ENCODE measurements around the gene STAG3. TPM values are rescaled to one million over a fixed set of nuclear protein-coding genes. Genes with fewer than 3 reads are reported as not detected.

Gene STAG3
- total RNA-seq, 4 donors from 2014 or later = 0.49 to 2.5 TPM; not detected in 2

DNA sequence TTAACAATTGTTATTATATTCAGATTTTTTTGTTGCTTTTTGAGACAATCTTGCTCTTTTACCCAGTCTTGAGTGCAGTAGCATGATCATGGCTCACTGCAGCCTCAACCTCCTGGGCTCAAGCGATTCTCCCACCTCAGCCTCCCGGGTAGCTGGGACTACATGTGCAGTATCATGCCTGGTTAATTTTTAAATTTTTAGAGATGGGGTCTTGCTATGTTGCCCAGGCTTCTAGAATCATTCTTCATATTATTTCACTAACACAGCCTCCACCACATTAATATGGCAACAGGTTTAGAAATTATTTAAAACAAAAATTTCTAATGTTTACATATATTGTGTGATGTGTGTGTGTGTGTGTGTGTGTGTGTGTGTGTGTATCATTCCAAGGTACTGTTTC lies 30.4 kb upstream of the STAG3 start:
- H3K4me3 ChIP-seq = no peak overlapping the region
- H3K4me1 ChIP-seq = peaks cover 0 to 11% of the 10 kb centered on the region in 2 donors
- intact Hi-C loops (cut with DNase I; ENCODE audit: low total_unique reads) = no loop called here
- no peaks in the 10 kb centered on the region for H3K36me3 ChIP-seq
- no peak for DNase-seq
- no peak overlapping the region for H3K27ac ChIP-seq
- TF ChIP-seq, protein P1, sequence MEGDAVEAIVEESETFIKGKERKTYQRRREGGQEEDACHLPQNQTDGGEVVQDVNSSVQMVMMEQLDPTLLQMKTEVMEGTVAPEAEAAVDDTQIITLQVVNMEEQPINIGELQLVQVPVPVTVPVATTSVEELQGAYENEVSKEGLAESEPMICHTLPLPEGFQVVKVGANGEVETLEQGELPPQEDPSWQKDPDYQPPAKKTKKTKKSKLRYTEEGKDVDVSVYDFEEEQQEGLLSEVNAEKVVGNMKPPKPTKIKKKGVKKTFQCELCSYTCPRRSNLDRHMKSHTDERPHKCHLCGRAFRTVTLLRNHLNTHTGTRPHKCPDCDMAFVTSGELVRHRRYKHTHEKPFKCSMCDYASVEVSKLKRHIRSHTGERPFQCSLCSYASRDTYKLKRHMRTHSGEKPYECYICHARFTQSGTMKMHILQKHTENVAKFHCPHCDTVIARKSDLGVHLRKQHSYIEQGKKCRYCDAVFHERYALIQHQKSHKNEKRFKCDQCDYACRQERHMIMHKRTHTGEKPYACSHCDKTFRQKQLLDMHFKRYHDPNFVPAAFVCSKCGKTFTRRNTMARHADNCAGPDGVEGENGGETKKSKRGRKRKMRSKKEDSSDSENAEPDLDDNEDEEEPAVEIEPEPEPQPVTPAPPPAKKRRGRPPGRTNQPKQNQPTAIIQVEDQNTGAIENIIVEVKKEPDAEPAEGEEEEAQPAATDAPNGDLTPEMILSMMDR (IDR thresholded peaks at IDR 0.05) = no peak
- TF ChIP-seq POLR2A (IDR thresholded peaks at IDR 0.05) = no peak
- H3K9me3 ChIP-seq = no peaks in the 10 kb centered on the region
- no peaks in the 10 kb centered on the region for H3K27me3 ChIP-seq

DNA sequence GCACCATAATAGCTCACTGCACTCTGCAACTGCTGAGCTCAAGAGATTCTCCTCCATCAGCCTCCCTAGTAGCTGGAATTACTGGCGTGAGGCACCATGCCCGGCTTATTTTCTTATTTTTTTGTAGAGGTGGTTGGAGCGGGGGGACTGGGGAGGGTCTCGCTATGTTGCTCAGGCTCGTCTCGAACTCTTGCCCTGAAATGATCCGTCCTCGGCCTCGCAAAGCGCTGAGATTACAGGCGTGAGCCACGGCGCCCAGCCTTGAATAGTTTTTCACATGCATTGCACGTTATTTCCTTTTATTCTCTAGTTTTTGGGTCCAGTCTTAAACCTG lies 29.5 kb upstream of the STAG3 start:
- peak overlapping the region; percentile 30 to 91 for H3K4me3 ChIP-seq
- no peaks in the 10 kb centered on the region for H3K36me3 ChIP-seq
- no peaks in the 10 kb centered on the region for H3K9me3 ChIP-seq
- TF ChIP-seq, protein P1 (IDR thresholded peaks at IDR 0.05) = no peak
- TF ChIP-seq POLR2A (IDR thresholded peaks at IDR 0.05) = no peak
- DNase-seq = no peak
- intact Hi-C loops (cut with DNase I; ENCODE audit: low total_unique reads) = no loop called here
- peaks cover 0 to 11% of the 10 kb centered on the region in 2 donors for H3K4me1 ChIP-seq
- H3K27ac ChIP-seq = peak overlapping the region; percentile 74 to 85
- H3K27me3 ChIP-seq = no peaks in the 10 kb centered on the region

DNA sequence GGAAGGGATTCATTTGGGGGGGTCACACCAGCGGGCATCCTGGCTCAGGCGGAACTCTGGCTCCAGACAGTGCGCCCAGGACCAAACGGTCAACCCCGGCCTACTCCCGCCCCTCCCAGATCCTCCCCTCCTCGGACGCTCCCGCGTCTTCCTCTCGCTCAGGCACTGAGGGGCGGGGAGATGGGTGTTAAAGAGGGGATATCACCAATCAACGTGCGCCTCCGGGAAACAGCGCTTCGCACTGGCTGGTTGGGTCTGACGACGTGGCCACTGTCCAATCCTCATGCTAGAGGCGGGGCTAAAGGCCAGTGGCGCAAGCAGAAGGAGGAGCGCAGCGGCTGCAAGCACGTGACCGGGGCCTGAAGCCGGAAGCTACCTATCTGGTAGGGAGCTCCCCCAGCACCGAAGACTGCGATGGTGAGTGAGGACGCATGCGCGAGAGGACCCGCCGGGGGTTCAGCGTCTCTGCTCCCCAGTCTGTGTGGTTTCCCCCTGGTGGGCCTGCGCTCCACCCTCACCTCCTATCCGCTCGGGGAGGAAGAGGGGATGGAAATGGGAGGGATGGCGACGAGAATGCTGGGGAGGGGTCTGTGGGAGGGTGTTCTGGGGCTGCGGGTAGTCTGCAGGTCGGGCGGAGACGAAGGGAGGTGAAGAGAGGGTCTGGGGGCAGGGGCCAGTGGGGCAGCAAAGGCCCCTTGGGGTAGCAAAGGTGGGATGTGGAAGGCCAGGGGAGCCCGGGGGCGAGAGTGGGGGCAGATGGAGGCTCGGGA lies 29.0 kb upstream of the STAG3 start, which contains the start of gene LAMTOR4:
LAMTOR4 (plus strand) TSS at position 360 of the 770 bp plus-strand sequence; CDS start at position 415, 55 bp downstream.
- peak within 1 kb of the TSS; percentile 71 to 91 for H3K4me3 ChIP-seq

DNA sequence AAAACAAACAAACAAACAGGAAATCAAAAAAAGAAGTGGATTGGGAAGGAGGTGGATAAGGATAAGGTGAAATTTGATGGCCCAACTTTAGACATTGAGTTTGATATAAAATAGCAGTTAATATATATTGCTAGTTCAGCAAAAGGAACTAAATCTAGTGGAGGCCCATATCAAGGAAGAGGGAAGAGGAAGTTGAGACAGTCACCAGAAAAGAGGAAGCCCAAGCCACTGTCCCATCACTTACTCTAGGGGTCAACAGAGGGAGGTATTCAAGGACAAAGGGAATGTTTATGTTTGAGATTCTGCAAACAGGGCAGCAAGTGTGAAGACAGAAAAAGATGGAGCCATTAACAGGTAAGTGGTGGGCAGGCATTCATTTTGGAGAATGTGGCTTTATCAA lies 25.3 kb upstream of the STAG3 start:
- TF ChIP-seq POLR2A (IDR thresholded peaks at IDR 0.05) = no peak
- TF ChIP-seq, protein P1 (IDR thresholded peaks at IDR 0.05) = no peak
- no peaks in the 10 kb centered on the region for H3K27me3 ChIP-seq
- H3K9me3 ChIP-seq = no peaks in the 10 kb centered on the region
- no peak overlapping the region for H3K27ac ChIP-seq
- no peak overlapping the region for H3K4me3 ChIP-seq
- intact Hi-C loops (cut with DNase I; ENCODE audit: low total_unique reads) = no loop called here
- peaks cover 0 to 18% of the 10 kb centered on the region in 2 donors for H3K4me1 ChIP-seq
- H3K36me3 ChIP-seq = no peaks in the 10 kb centered on the region
- no peak for DNase-seq

More for the DNA sequence above, 29.0 kb upstream of the STAG3 start, which contains the start of gene LAMTOR4:
- Histone ChIP-seq H3K27me3 (no peaks in the 10 kb centered on the region), H3K27ac (peak within 1 kb of the TSS; percentile 90 to 92), H3K9me3 (no peaks in the 10 kb centered on the region), H3K36me3 (no peaks in the 10 kb centered on the region), H3K4me1 (peaks cover 0 to 11% of the 10 kb centered on the region in 2 donors)
- peak; percentile 73 to 91 for TF ChIP-seq POLR2A (IDR thresholded peaks at IDR 0.05)
- TF ChIP-seq, protein P1 (IDR thresholded peaks at IDR 0.05) = peak in 2 of 4 experiments; percentile 4 to 9
- peak; percentile 99 for DNase-seq
- intact Hi-C loops (cut with DNase I; ENCODE audit: low total_unique reads) = no loop called here

DNA sequence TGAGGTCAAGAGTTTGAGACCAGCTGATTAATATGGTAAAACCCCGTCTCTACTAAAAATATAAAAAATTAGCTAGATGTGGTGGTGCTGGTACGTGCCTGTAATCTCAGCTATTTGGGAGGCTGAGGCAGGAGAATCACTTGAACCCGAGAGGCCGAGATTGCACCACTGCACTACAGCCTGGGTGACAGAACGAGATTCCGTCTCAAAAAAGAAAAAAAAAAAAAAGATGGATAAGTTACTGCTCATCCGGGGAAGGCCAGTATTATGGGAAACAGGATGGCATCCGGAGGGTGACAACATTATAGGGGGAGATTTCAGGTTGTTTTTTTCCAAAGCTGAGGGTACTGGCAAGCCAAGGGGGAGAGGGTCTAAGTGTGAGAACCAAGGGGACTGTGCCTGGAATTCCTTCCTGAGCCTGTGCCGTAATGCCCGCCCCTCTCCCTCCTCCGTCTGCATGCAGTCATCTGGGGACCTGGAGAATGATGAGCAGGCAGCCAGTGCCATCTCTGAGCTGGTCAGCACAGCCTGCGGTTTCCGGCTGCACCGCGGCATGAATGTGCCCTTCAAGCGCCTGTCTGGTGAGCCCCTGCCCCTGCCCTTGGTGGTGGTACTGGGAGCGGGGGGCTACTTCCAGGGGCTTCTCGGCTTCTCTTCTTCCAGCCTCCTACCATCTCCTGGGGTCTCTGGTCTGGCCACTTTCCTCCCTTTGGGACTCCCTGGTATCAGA lies 24.6 kb upstream of the STAG3 start:
- H3K27ac ChIP-seq = no peak overlapping the region
- H3K36me3 ChIP-seq = no peaks in the 10 kb centered on the region
- H3K27me3 ChIP-seq = no peaks in the 10 kb centered on the region
- TF ChIP-seq, protein P1 (IDR thresholded peaks at IDR 0.05) = no peak
- TF ChIP-seq POLR2A (IDR thresholded peaks at IDR 0.05) = no peak
- no peak overlapping the region for H3K4me3 ChIP-seq
- intact Hi-C loops (cut with DNase I; ENCODE audit: low total_unique reads) = no loop called here
- H3K9me3 ChIP-seq = no peaks in the 10 kb centered on the region
- DNase-seq = no peak
- peaks cover 0 to 18% of the 10 kb centered on the region in 2 donors for H3K4me1 ChIP-seq
